ENCODE measurements around the gene KCTD21.

DNA sequence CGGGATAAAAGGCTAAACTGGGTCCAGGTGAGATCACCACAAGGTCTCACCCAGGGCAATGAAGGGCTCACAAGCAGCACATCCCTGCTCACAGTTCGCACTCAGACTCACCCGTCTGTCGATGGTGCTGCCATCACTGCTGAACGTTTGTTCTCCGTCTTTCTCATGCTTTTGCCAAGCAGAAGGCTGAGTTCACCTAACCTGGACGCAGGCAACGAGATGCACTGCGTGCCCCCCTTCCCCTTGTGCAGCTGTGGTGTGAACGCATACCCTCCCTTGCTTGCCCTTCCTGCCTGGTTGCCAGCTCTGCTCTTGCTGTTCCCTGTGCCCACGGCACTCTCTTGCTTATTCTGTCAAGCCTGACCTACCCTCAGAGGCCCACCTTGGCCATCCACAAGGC, 18.0 kb downstream of the KCTD21 start:
- no peak for TF ChIP-seq MYB (IDR thresholded peaks at IDR 0.05; ENCODE audit: borderline replicate concordance, low read depth, low read length)
- no peak for TF ChIP-seq MXI1 (IDR thresholded peaks at IDR 0.05; ENCODE audit: low read depth, low read length)
- TF ChIP-seq, protein P1, sequence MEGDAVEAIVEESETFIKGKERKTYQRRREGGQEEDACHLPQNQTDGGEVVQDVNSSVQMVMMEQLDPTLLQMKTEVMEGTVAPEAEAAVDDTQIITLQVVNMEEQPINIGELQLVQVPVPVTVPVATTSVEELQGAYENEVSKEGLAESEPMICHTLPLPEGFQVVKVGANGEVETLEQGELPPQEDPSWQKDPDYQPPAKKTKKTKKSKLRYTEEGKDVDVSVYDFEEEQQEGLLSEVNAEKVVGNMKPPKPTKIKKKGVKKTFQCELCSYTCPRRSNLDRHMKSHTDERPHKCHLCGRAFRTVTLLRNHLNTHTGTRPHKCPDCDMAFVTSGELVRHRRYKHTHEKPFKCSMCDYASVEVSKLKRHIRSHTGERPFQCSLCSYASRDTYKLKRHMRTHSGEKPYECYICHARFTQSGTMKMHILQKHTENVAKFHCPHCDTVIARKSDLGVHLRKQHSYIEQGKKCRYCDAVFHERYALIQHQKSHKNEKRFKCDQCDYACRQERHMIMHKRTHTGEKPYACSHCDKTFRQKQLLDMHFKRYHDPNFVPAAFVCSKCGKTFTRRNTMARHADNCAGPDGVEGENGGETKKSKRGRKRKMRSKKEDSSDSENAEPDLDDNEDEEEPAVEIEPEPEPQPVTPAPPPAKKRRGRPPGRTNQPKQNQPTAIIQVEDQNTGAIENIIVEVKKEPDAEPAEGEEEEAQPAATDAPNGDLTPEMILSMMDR (IDR thresholded peaks at IDR 0.05 in 2 of 3, conservative IDR thresholded peaks at IDR 0.05 in 1 of 3; ENCODE audit: control insufficient read depth in 2 of 3, extremely low read depth in 1 of 3, insufficient read depth in 1 of 3, low read depth in 3 of 3, low read length in 3 of 3) = no peak
- no peak for TF ChIP-seq CHD2 (IDR thresholded peaks at IDR 0.05; ENCODE audit: borderline replicate concordance, low read depth, low read length)
- no peak for TF ChIP-seq PML (IDR thresholded peaks at IDR 0.05; ENCODE audit: low read length)
- TF ChIP-seq, protein P2, sequence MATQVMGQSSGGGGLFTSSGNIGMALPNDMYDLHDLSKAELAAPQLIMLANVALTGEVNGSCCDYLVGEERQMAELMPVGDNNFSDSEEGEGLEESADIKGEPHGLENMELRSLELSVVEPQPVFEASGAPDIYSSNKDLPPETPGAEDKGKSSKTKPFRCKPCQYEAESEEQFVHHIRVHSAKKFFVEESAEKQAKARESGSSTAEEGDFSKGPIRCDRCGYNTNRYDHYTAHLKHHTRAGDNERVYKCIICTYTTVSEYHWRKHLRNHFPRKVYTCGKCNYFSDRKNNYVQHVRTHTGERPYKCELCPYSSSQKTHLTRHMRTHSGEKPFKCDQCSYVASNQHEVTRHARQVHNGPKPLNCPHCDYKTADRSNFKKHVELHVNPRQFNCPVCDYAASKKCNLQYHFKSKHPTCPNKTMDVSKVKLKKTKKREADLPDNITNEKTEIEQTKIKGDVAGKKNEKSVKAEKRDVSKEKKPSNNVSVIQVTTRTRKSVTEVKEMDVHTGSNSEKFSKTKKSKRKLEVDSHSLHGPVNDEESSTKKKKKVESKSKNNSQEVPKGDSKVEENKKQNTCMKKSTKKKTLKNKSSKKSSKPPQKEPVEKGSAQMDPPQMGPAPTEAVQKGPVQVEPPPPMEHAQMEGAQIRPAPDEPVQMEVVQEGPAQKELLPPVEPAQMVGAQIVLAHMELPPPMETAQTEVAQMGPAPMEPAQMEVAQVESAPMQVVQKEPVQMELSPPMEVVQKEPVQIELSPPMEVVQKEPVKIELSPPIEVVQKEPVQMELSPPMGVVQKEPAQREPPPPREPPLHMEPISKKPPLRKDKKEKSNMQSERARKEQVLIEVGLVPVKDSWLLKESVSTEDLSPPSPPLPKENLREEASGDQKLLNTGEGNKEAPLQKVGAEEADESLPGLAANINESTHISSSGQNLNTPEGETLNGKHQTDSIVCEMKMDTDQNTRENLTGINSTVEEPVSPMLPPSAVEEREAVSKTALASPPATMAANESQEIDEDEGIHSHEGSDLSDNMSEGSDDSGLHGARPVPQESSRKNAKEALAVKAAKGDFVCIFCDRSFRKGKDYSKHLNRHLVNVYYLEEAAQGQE (IDR thresholded peaks at IDR 0.05; ENCODE audit: low read depth, low read length) = no peak
- TF ChIP-seq NR2C2 (IDR thresholded peaks at IDR 0.05; ENCODE audit: borderline replicate concordance, control insufficient read depth, insufficient read length, low read depth) = no peak
- no peak for TF ChIP-seq MTA3 (IDR thresholded peaks at IDR 0.05; ENCODE audit: borderline replicate concordance, low read length)
- TF ChIP-seq, protein P3, sequence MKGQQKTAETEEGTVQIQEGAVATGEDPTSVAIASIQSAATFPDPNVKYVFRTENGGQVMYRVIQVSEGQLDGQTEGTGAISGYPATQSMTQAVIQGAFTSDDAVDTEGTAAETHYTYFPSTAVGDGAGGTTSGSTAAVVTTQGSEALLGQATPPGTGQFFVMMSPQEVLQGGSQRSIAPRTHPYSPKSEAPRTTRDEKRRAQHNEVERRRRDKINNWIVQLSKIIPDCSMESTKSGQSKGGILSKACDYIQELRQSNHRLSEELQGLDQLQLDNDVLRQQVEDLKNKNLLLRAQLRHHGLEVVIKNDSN (IDR thresholded peaks at IDR 0.05; ENCODE audit: borderline replicate concordance, extremely low read length, insufficient read depth, low read depth, low read length) = no peak
- TF ChIP-seq NRF1 (conservative IDR thresholded peaks at IDR 0.05; ENCODE audit: low read depth, low read length) = no peak
- TF ChIP-seq, protein P4, sequence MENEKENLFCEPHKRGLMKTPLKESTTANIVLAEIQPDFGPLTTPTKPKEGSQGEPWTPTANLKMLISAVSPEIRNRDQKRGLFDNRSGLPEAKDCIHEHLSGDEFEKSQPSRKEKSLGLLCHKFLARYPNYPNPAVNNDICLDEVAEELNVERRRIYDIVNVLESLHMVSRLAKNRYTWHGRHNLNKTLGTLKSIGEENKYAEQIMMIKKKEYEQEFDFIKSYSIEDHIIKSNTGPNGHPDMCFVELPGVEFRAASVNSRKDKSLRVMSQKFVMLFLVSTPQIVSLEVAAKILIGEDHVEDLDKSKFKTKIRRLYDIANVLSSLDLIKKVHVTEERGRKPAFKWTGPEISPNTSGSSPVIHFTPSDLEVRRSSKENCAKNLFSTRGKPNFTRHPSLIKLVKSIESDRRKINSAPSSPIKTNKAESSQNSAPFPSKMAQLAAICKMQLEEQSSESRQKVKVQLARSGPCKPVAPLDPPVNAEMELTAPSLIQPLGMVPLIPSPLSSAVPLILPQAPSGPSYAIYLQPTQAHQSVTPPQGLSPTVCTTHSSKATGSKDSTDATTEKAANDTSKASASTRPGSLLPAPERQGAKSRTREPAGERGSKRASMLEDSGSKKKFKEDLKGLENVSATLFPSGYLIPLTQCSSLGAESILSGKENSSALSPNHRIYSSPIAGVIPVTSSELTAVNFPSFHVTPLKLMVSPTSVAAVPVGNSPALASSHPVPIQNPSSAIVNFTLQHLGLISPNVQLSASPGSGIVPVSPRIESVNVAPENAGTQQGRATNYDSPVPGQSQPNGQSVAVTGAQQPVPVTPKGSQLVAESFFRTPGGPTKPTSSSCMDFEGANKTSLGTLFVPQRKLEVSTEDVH (IDR thresholded peaks at IDR 0.05; ENCODE audit: low read depth, partially characterized antibody) = no peak
- TF ChIP-seq YY1 (IDR thresholded peaks at IDR 0.05; ENCODE audit: low read depth, low read length) = no peak
- TF ChIP-seq, protein P5, sequence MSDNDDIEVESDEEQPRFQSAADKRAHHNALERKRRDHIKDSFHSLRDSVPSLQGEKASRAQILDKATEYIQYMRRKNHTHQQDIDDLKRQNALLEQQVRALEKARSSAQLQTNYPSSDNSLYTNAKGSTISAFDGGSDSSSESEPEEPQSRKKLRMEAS (IDR thresholded peaks at IDR 0.05; ENCODE audit: low read depth, low read length) = no peak

Measured in GM12878 (cell line).